ENCODE data around the gene POU2AF3.

Gene POU2AF3

DNA sequence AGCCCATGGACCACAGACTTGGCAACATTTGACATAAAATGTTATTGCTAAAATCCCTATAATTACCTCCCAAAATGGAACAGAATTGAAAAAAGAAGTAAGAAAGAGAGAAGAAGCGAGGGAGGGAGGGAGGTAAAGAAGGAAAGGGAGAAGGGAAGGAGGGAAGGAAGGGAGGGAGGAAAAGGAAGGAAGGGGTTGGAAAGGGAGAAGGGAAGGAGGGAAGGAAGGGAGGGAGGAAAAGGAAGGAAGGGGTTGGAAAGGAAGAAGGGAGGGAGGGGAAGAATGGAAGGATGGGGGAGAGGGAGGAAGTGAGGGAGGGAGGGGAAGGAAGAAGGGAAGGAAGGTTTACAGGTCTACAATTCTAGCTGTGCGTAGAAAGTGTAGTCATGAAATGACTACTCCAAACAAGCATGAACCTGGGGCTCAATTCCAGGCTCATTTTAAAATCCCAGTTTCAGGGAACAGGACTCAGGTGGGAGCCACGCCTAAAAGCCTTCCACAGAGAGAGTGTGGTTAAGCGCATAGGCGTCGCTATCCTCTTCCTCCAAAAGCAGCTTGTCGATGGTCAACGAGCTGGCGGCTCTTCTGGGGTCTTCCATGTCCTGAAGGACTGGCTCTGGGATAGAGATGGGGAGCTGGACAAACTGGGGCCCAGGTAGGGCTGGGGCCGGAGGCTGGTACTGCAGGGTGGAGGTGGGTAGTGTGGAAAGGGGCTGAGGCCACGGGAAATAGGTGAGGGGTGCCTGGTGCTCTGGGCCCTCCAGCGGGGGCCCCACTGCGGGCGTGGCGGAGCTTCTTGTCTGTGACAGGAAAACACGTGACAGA lies 55.6 kb downstream of the POU2AF3 start:
- ChIA-PET CTCF (interaction anchor here (0.7 to 32.6 kb wide), 6 partner anchors 12 to 92 kb away, joined by 3 to 636 read pairs (median 5); no protein-coding TSS in a partner anchor), POLR2A (interaction anchor here (0.7 to 1.0 kb wide), 3 partner anchors 70 to 93 kb away, joined by 3 to 4 read pairs (median 3); no protein-coding TSS in a partner anchor)
- TF ChIP-seq, protein P1, sequence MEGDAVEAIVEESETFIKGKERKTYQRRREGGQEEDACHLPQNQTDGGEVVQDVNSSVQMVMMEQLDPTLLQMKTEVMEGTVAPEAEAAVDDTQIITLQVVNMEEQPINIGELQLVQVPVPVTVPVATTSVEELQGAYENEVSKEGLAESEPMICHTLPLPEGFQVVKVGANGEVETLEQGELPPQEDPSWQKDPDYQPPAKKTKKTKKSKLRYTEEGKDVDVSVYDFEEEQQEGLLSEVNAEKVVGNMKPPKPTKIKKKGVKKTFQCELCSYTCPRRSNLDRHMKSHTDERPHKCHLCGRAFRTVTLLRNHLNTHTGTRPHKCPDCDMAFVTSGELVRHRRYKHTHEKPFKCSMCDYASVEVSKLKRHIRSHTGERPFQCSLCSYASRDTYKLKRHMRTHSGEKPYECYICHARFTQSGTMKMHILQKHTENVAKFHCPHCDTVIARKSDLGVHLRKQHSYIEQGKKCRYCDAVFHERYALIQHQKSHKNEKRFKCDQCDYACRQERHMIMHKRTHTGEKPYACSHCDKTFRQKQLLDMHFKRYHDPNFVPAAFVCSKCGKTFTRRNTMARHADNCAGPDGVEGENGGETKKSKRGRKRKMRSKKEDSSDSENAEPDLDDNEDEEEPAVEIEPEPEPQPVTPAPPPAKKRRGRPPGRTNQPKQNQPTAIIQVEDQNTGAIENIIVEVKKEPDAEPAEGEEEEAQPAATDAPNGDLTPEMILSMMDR (IDR thresholded peaks at IDR 0.05; ENCODE audit: control extremely low read depth, extremely low read depth, low read depth, missing control alignments), result no peak
- DNase-seq (ENCODE audit: extremely low spot score), result no peak

DNA sequence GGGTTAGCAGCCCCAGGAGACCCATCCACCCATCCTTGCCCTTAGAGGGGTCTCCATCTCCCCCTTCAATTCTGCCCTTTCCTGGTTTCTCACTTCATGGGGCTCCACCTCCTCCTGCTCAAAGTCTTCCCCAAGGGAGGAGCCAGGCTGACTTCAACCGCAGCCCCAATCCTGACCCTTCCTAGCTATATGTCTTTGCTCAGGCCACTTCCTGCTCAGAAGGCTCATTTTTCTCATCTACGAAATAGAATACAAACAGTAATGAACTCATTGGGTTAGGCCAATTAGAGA lies 56.2 kb downstream of the POU2AF3 start:
- POLR2A ChIA-PET, result interaction anchor here (1.0 kb wide), 2 partner anchors 69 to 92 kb away, joined by 3 to 4 read pairs; no protein-coding TSS in a partner anchor
- CTCF ChIA-PET, result interaction anchor here (0.7 to 32.6 kb wide), 6 partner anchors 13 to 92 kb away, joined by 3 to 636 read pairs (median 5); no protein-coding TSS in a partner anchor
- TF ChIP-seq, protein P1 (IDR thresholded peaks at IDR 0.05; ENCODE audit: control extremely low read depth, extremely low read depth, low read depth, missing control alignments), result no peak
- DNase-seq (ENCODE audit: extremely low spot score), result no peak

DNA sequence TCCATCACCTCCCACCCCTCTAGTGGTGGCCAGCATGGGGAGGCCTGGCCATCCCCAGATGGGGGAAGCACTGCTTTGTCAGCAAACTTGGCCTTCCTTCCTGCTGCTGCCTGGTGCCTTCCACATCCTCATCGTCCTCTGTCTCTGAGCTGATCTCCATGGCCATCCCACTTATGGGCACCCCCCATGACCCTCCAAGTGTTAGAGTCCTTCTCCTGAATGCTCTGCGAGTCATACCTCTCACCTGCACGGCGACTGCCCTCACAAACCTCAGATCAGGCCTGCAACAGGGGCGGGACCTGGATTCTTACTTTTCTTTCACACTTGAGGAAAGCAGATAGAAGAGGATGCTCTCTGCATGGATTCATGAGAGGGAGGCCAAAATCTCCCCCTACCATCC lies 56.8 kb downstream of the POU2AF3 start:
- no peak for DNase-seq (ENCODE audit: extremely low spot score)
- CTCF ChIA-PET, result interaction anchor here (0.7 to 32.6 kb wide), 5 partner anchors 13 to 91 kb away, joined by 4 to 636 read pairs (median 6); no protein-coding TSS in a partner anchor
- POLR2A ChIA-PET, result interaction anchor here (1.0 kb wide), 2 partner anchors 69 to 92 kb away, joined by 3 to 4 read pairs; no protein-coding TSS in a partner anchor
- TF ChIP-seq, protein P1 (IDR thresholded peaks at IDR 0.05; ENCODE audit: control extremely low read depth, extremely low read depth, low read depth, missing control alignments), result no peak

DNA sequence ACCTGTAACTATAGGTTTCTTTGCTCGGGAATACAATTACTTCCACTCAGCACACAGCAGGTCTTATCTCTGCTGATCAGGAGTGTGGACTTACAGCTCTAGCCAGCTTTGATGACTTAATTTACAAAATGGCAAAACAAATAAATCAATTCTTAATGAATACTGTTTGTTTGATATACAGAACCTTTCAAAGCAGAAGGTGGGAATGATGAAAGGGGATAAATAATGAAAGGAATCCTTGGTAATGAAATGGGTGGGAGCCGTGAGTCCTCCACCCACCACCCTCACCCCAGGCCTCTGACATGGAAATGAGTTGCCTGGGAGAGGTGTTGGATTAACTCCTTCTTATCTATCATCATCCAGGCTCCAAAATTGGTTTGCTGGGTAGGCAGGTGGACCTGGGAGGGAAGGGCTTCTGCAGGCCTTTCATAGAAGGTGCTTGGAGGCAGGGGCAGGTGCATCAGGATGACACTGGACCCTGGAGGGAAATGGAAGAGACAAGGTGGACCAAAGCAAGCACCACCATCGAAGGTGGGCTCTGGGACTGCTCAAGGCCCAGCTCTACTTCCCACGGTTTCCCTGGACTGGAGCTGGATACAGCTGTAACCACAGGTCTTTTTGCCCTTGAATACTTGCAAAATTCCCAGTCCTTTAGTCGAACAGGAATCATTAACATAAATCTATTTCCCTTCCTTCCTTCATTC lies 57.8 kb downstream of the POU2AF3 start:
- TF ChIP-seq, protein P1 (IDR thresholded peaks at IDR 0.05; ENCODE audit: control extremely low read depth, extremely low read depth, low read depth, missing control alignments), result no peak
- POLR2A ChIA-PET, result no interaction called here
- DNase-seq (ENCODE audit: extremely low spot score), result no peak
- CTCF ChIA-PET, result interaction anchor here (1.7 to 32.6 kb wide), 3 partner anchors 14 to 90 kb away, joined by 4 to 636 read pairs (median 7); no protein-coding TSS in a partner anchor

DNA sequence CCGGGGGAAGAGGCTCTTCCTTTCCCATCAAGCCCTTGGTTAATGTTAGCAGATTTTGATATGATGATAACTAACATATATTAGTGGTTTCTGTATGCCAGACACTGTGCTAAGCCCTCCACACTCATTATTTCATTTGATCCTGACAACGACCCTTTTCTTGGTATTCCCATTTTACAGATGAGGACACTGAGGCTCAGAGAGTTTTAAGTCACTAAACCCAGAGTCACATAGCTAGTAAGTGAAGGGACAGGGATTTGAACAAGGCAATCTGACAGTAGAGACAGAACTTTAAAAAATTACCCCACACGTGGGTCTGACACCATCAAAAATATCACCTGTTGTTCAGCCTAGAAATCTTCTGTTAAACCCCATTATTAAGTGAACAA lies 58.3 kb downstream of the POU2AF3 start:
- ChIA-PET CTCF (interaction anchor here (1.5 to 32.6 kb wide), 3 partner anchors 13 to 62 kb away, joined by 3 to 636 read pairs (median 4); partner anchors contain the start of gene POU2AF1), POLR2A (no interaction called here)
- DNase-seq (ENCODE audit: extremely low spot score), result no peak
- TF ChIP-seq, protein P1 (IDR thresholded peaks at IDR 0.05; ENCODE audit: control extremely low read depth, extremely low read depth, low read depth, missing control alignments), result no peak
